Ramos (cell line): Measurements from ENCODE around the gene SYAP1.
"Not testable (repeated sequence)": the region's sequence is repeated elsewhere in the genome, so short reads cannot be mapped to it uniquely, and the experiment has no call there.

Experiments used
- in situ Hi-C: fragments of 300-500 bp; cut with MboI; formaldehyde crosslinking; loops from one replicate; pipeline ENCODE4 v1.14.3; 2022; ENCODE audit warnings: low sequenced_read_pairs; ENCODE audit not compliant: unreplicated experiment

SYAP1 gene

GRCh38 chrX:16774746-16775145 lies 55.3 kb downstream of the SYAP1 start:
- in situ Hi-C loops = no loop called here

GRCh38 chrX:16778545-16778944 lies 59.1 kb downstream of the SYAP1 start:
- in situ Hi-C loops = no loop called here

- in situ Hi-C loops = no loop called here
Observed at GRCh38 chrX:16778993-16779392, 59.6 kb downstream of the SYAP1 start.

- in situ Hi-C loops = not testable (repeated sequence)
Observed at GRCh38 chrX:16779815-16780214, 60.4 kb downstream of the SYAP1 start.

GRCh38 chrX:16783452-16783851 lies 64.0 kb downstream of the SYAP1 start:
- in situ Hi-C loops = no loop called here

GRCh38 chrX:16784440-16784839 lies 65.0 kb downstream of the SYAP1 start:
- in situ Hi-C loops = not testable (repeated sequence)

- in situ Hi-C loops = no loop called here
Observed at GRCh38 chrX:16785247-16786138, 66.1 kb downstream of the SYAP1 start.

GRCh38 chrX:16786139-16786790 lies 66.9 kb downstream of the SYAP1 start, which contains the start of gene TXLNG:
Gene TXLNG, plus strand, starts transcription at chrX:16786466. Its CDS starts 22 bp downstream, at chrX:16786488.
- in situ Hi-C loops = no loop called here

- in situ Hi-C loops = no loop called here
Observed at GRCh38 chrX:16786791-16787735, 67.7 kb downstream of the SYAP1 start.

- in situ Hi-C loops = no loop called here
Observed at GRCh38 chrX:16788477-16788876, 69.1 kb downstream of the SYAP1 start.

GRCh38 chrX:16796298-16796697 lies 76.9 kb downstream of the SYAP1 start:
- in situ Hi-C loops = no loop called here

- in situ Hi-C loops = no loop called here
Observed at GRCh38 chrX:16797358-16797757, 77.9 kb downstream of the SYAP1 start.

- in situ Hi-C loops = no loop called here
Observed at GRCh38 chrX:16797841-16798240, 78.4 kb downstream of the SYAP1 start.

- in situ Hi-C loops = no loop called here
Observed at GRCh38 chrX:16804923-16805464, 85.6 kb downstream of the SYAP1 start.

GRCh38 chrX:16807548-16807947 lies 88.1 kb downstream of the SYAP1 start:
- in situ Hi-C loops = no loop called here

- in situ Hi-C loops = no loop called here
Observed at GRCh38 chrX:16807976-16808542, 88.6 kb downstream of the SYAP1 start.

- in situ Hi-C loops = no loop called here
Observed at GRCh38 chrX:16814597-16814996, 95.2 kb downstream of the SYAP1 start.
